ENCODE data around the gene REXO4. TPM values are rescaled to one million over a fixed set of nuclear protein-coding genes. Genes with fewer than 3 reads are reported as not detected.
"Not testable (repeated sequence)": the region's sequence is repeated elsewhere in the genome, so short reads cannot be mapped to it uniquely, and the experiment has no call there.

Gene REXO4
- total and polyA plus RNA-seq, 2 experiments from 2014 or later, result 17.2 to 19.4 TPM

- Histone ChIP-seq H3K27me3 (no peaks in the 10 kb centered on the region), H3K79me2 (no peaks in the 10 kb centered on the region), H3K4me2 (no peak overlapping the region)
These were observed 23.0 kb downstream of the REXO4 start for GRCh38 chr9:133394687-133395271.

GRCh38 chr9:133393399-133393798, 24.4 kb downstream of the REXO4 start:
- no peaks in the 10 kb centered on the region for H4K20me1 ChIP-seq (ENCODE audit: insufficient read depth, poor library complexity, severe bottlenecking)
- H3K36me3 ChIP-seq (replicated peaks; ENCODE audit: insufficient read depth, low read depth), result no peaks in the 10 kb centered on the region
- H3K9me3 ChIP-seq (ENCODE audit: low read depth), result no peaks in the 10 kb centered on the region
- no peaks in the 10 kb centered on the region for H3K9me2 ChIP-seq (replicated peaks; ENCODE audit: insufficient read depth)
- H3K4me1 ChIP-seq (ENCODE audit: insufficient read depth), result peaks cover 5% of the 10 kb centered on the region
- 83% methylated on average over 2 of the region's 3 CpGs for WGBS (ENCODE audit: low lambda C conversion rate, missing lambda C conversion rate)
- no peaks in the 10 kb centered on the region for H3K79me2 ChIP-seq
- TF ChIP-seq EZH2phosphoT487 (IDR thresholded peaks at IDR 0.05; ENCODE audit: low read depth, severe bottlenecking, unreplicated experiment), result no peak
- TF ChIP-seq CTCF (IDR thresholded peaks at IDR 0.05; ENCODE audit: poor library complexity), result no peak
- no peak for TF ChIP-seq EZH2 (IDR thresholded peaks at IDR 0.05; ENCODE audit: borderline replicate concordance)
- DNase-seq (ENCODE audit: low spot score), result no peak
- no peaks in the 10 kb centered on the region for H3K27me3 ChIP-seq
- no peak overlapping the region for H2AFZ ChIP-seq
- no peak overlapping the region for H3K4me3 ChIP-seq
- H3K27ac ChIP-seq, result no peak overlapping the region
- no peak overlapping the region for H3K4me2 ChIP-seq

More at GRCh38 chr9:133394687-133395271, 23.0 kb downstream of the REXO4 start:
- H3K9me2 ChIP-seq (replicated peaks; ENCODE audit: insufficient read depth), result no peaks in the 10 kb centered on the region
- no peak overlapping the region for H3K4me3 ChIP-seq
- no peak for TF ChIP-seq EZH2 (IDR thresholded peaks at IDR 0.05; ENCODE audit: borderline replicate concordance)
- no peak for TF ChIP-seq CTCF (IDR thresholded peaks at IDR 0.05; ENCODE audit: poor library complexity)
- no peak for TF ChIP-seq EZH2phosphoT487 (IDR thresholded peaks at IDR 0.05; ENCODE audit: low read depth, severe bottlenecking, unreplicated experiment)
- no peak overlapping the region for H3K27ac ChIP-seq
- WGBS (ENCODE audit: low lambda C conversion rate, missing lambda C conversion rate), result 72% methylated on average over 7 of the region's 8 CpGs
- no peak for DNase-seq (ENCODE audit: low spot score)
- no peaks in the 10 kb centered on the region for H4K20me1 ChIP-seq (ENCODE audit: insufficient read depth, poor library complexity, severe bottlenecking)
- no peaks in the 10 kb centered on the region for H3K9me3 ChIP-seq (ENCODE audit: low read depth)
- H3K36me3 ChIP-seq (replicated peaks; ENCODE audit: insufficient read depth, low read depth), result no peaks in the 10 kb centered on the region
- H2AFZ ChIP-seq, result no peak overlapping the region
- peaks cover 5% of the 10 kb centered on the region for H3K4me1 ChIP-seq (ENCODE audit: insufficient read depth)

- 96% methylated on average over 3 of the region's 3 CpGs for WGBS (ENCODE audit: low lambda C conversion rate, missing lambda C conversion rate)
- not testable (repeated sequence) for H3K79me2 ChIP-seq; H3K9me2 ChIP-seq (replicated peaks; ENCODE audit: insufficient read depth); H3K4me1 ChIP-seq (ENCODE audit: insufficient read depth); H3K27ac ChIP-seq; DNase-seq (ENCODE audit: low spot score); H3K36me3 ChIP-seq (replicated peaks; ENCODE audit: insufficient read depth, low read depth); H4K20me1 ChIP-seq (ENCODE audit: insufficient read depth, poor library complexity, severe bottlenecking); H2AFZ ChIP-seq; H3K27me3 ChIP-seq; H3K4me3 ChIP-seq; H3K9me3 ChIP-seq (ENCODE audit: low read depth)
- peak overlapping the region; percentile 51 for H3K4me2 ChIP-seq
These were observed 25.5 kb downstream of the REXO4 start for GRCh38 chr9:133392308-133392707.

GRCh38 chr9:133391449-133391848, 26.4 kb downstream of the REXO4 start:
- H3K4me3 ChIP-seq; H3K9me2 ChIP-seq (replicated peaks; ENCODE audit: insufficient read depth); DNase-seq (ENCODE audit: low spot score); H2AFZ ChIP-seq; H4K20me1 ChIP-seq (ENCODE audit: insufficient read depth, poor library complexity, severe bottlenecking); H3K4me2 ChIP-seq; H3K4me1 ChIP-seq (ENCODE audit: insufficient read depth); H3K27me3 ChIP-seq; H3K36me3 ChIP-seq (replicated peaks; ENCODE audit: insufficient read depth, low read depth); H3K79me2 ChIP-seq; H3K9me3 ChIP-seq (ENCODE audit: low read depth): not testable (repeated sequence)
- H3K27ac ChIP-seq, result peak overlapping the region; percentile 69
- 54% methylated on average over 3 of the region's 4 CpGs for WGBS (ENCODE audit: low lambda C conversion rate, missing lambda C conversion rate)
